ENCODE measurements around the gene PSMB3. TPM values are rescaled to one million over a fixed set of nuclear protein-coding genes. Genes with fewer than 3 reads are reported as not detected.
A peak's percentile ranks its signal among the peaks of the same experiment; 100 is the strongest.

Gene PSMB3
- total RNA-seq, 4 donors from 2014 or later: 128 to 177 (median 145) TPM

DNA sequence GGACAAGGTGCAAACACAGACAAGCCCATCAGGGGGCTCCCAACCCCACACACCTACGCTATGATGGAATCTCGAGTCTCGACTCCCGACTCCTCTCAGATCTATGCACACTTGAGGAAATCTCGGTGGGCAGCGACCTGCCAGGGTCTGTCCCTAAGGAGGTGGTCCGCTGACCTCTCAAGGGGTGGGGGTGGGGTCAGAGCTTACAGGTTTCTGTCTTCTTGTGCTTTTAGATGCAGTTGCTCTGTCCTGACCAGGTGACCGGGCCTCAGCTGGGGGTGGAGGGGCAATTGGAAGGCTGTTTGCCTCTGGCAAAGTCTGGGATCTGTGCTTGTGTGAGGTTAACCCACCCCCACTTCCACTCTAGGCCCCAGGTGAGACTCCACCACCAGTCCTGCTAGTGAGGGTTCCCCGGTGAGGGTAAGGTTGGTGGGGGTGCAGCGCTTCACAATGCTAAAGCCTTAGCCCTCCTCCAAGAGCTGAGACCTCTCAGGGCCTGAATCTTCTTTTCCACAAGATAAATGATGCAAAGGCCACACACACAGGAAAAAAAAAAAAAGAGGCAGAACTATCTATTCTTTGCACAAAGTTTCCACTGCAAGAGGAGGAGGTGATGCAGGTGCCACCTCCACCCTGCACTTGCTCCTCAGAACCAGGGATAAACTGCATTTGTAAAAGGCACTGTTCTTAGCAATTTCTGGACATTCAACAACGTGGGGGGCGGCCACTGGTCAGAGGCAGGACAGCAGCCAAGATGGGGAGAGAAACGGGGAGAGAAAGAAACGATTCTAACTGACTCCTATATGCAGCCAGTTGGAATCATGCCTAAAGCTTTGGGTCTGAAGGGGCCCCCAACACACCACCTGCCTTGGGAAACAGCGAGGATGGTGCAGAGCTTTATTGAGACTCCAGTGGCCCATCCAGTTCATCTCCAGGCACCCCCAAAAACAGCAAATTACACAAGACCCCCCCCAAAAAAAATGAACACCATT lies 18.3 kb upstream of the PSMB3 start:
- WGBS, 2 donors: 53 to 61% methylated on average over 9 to 15 of the region's 15 CpGs
- Histone ChIP-seq H3K27me3 (no peaks in the 10 kb centered on the region), H3K27ac (no peak overlapping the region), H3K9me3 (no peaks in the 10 kb centered on the region), H3K4me1 (peaks cover 15 to 61% (median 16%) of the 10 kb centered on the region in 3 donors), H3K4me3 (no peak overlapping the region), H3K36me3 (peaks cover 7 to 68% (median 18%) of the 10 kb centered on the region in 3 donors)
- TF ChIP-seq, protein P1, sequence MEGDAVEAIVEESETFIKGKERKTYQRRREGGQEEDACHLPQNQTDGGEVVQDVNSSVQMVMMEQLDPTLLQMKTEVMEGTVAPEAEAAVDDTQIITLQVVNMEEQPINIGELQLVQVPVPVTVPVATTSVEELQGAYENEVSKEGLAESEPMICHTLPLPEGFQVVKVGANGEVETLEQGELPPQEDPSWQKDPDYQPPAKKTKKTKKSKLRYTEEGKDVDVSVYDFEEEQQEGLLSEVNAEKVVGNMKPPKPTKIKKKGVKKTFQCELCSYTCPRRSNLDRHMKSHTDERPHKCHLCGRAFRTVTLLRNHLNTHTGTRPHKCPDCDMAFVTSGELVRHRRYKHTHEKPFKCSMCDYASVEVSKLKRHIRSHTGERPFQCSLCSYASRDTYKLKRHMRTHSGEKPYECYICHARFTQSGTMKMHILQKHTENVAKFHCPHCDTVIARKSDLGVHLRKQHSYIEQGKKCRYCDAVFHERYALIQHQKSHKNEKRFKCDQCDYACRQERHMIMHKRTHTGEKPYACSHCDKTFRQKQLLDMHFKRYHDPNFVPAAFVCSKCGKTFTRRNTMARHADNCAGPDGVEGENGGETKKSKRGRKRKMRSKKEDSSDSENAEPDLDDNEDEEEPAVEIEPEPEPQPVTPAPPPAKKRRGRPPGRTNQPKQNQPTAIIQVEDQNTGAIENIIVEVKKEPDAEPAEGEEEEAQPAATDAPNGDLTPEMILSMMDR (IDR thresholded peaks at IDR 0.05): no peak
- TF ChIP-seq POLR2A (IDR thresholded peaks at IDR 0.05): no peak
- no peak for DNase-seq
- intact Hi-C loops (cut with DNase I): loop anchor here (2.0 kb wide), 1 partner anchor 57 kb away; no protein-coding TSS in a partner anchor

DNA sequence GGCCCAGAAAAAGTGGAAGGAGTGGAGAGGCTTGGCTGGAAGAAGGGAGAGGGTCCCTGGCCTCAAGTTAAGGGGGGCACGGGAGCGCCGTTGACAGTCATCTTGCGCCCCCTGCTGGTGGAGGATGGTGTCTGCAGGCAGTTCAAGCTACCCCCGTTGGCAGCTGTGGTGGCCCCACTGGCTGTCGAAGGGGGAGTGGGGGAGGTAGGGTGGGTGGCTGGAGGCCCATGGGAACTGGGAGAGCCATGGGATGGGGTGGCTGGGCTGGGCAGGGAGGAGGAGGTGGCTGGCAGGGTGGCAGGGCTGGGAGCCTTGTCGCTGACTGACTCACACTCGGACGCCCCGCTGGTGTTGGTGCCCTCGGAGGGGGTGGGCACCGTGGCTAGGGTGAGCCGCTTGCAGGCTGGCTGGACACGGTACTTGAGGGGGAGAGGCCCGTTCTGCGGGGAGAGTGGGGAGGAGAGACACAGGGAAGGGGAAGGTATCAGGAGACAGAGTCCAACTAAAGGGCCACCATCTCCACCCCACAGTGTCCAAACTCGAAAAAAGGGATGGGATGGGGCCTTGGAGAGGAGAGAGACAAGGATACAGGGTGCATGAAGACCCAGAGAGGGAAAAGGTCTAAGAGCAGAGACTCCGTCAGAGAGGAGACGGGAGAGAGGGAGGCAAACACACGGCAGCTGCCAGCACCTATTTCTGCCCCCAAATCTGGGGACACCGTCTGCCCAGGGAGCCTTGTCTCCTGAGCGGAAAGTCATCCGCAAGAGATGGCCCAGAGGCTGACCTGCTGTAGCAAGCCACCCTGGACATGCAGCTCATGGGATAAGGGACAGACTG lies 17.2 kb upstream of the PSMB3 start:
- 43 to 44% methylated on average over 21 to 23 of the region's 23 CpGs for WGBS, 2 donors
- intact Hi-C loops (cut with DNase I): loop anchor here (2.0 kb wide), 1 partner anchor 59 kb away; no protein-coding TSS in a partner anchor
- DNase-seq: no peak

DNA sequence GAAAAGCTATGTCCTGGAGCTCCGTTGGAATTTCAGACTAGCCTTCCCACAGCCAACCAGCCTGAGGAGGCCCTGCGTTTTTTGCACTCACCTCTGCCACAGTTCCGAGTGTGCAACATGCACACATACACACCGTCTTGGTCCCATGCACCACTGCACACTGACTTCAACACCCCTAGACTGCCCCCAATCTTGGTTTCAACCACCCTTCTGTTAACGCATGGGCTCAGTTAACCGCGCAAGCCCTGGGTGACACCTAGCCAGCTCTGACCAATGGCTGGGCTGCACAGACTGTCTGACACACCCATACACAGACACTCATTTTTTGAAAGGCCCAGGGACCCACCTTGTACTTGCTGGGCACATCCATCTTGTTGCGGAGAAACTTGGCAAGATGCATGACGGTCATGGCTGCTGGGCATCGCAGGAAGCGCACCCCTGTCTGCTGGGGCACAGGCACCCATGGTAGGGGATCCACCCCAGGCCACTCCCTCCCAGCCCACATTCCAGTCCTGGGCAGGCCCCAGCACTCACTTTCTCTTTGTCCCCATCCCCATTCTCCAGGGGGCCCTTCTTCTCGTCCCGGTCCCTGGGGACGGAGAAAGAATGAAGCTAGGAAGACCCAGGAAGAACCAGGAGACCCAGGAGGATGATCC lies 14.4 kb upstream of the PSMB3 start:
- Histone ChIP-seq H3K36me3 (peaks cover 4 to 68% (median 20%) of the 10 kb centered on the region in 3 donors), H3K27ac (no peak overlapping the region), H3K4me1 (peaks cover 18 to 52% (median 20%) of the 10 kb centered on the region in 3 donors), H3K27me3 (no peaks in the 10 kb centered on the region), H3K4me3 (no peak overlapping the region), H3K9me3 (no peaks in the 10 kb centered on the region)
- TF ChIP-seq, protein P1 (IDR thresholded peaks at IDR 0.05): no peak
- TF ChIP-seq POLR2A (IDR thresholded peaks at IDR 0.05): no peak
- intact Hi-C loops (cut with DNase I): no loop called here
- 77 to 83% methylated on average over 7 to 11 of the region's 14 CpGs for WGBS, 2 donors
- no peak for DNase-seq

More for the DNA sequence above, 17.2 kb upstream of the PSMB3 start:
- no peaks in the 10 kb centered on the region for H3K9me3 ChIP-seq
- peak overlapping the region in 2 of 4 donors; percentile 14 to 17 for H3K27ac ChIP-seq
- H3K4me3 ChIP-seq: no peak overlapping the region
- peaks cover 14 to 54% (median 15%) of the 10 kb centered on the region in 3 donors for H3K4me1 ChIP-seq
- H3K36me3 ChIP-seq: peaks cover 7 to 78% (median 20%) of the 10 kb centered on the region in 3 donors
- no peaks in the 10 kb centered on the region for H3K27me3 ChIP-seq
- TF ChIP-seq, protein P1 (IDR thresholded peaks at IDR 0.05): peak; percentile 89 to 96 (median 92)
- no peak for TF ChIP-seq POLR2A (IDR thresholded peaks at IDR 0.05)

DNA sequence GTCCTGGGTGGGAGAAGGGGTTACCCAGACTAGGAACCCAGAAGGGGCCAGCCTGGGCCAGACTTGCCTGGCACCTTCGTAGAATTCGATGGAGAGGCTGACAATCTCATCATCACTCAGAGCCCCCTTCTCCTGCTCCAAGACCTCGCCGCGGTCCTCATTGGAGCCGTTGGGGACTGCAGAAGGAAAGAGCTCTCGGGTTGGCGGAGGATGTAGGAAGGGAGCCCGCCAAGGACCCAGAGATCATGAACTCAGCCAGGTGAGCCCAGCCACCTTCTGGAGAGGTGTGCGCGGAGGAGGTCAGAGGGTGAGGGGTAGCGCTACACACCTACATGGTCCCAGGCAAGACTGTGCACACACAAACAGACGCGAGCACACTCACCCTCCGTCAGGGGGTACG lies 13.9 kb upstream of the PSMB3 start:
- H3K9me3 ChIP-seq: no peaks in the 10 kb centered on the region
- H3K27me3 ChIP-seq: no peaks in the 10 kb centered on the region
- H3K27ac ChIP-seq: no peak overlapping the region
- intact Hi-C loops (cut with DNase I): no loop called here
- 84 to 94% methylated on average over 7 to 14 of the region's 16 CpGs for whole genome bisulfite sequencing, 2 donors
- TF ChIP-seq, protein P1 (IDR thresholded peaks at IDR 0.05): no peak
- TF ChIP-seq POLR2A (IDR thresholded peaks at IDR 0.05): no peak
- H3K4me3 ChIP-seq: no peak overlapping the region
- H3K4me1 ChIP-seq: peaks cover 18 to 52% (median 24%) of the 10 kb centered on the region in 3 donors
- no peak for DNase-seq
- H3K36me3 ChIP-seq: peaks cover 0 to 62% (median 20%) of the 10 kb centered on the region in 3 donors

Data from esophagus squamous epithelium (tissue), 5 donors.